SU-DHL-6 (cell line): ENCODE data around the gene TPSB2.

Experiments
- EZH2phosphoT487 ChIP-seq: fragments of 200-600 bp; sonication (generic), shearing (Covaris generic); conservative IDR thresholded peaks from 2 replicates; pipeline ENCODE4 v1.6.1; 2018; ENCODE audit warnings: mild to moderate bottlenecking, antibody characterized with exemption, low read length, moderate library complexity, mixed read lengths
- TF ChIP-seq, protein P1 (sequence below): fragments of 200-600 bp; sonication (generic); IDR thresholded peaks from one replicate; pipeline ENCODE4 v1.5.1; 2017; ENCODE audit warnings: antibody characterized with exemption, mild to moderate bottlenecking, low read length, moderate library complexity; ENCODE audit not compliant: insufficient read depth, poor library complexity, severe bottlenecking

DNA sequence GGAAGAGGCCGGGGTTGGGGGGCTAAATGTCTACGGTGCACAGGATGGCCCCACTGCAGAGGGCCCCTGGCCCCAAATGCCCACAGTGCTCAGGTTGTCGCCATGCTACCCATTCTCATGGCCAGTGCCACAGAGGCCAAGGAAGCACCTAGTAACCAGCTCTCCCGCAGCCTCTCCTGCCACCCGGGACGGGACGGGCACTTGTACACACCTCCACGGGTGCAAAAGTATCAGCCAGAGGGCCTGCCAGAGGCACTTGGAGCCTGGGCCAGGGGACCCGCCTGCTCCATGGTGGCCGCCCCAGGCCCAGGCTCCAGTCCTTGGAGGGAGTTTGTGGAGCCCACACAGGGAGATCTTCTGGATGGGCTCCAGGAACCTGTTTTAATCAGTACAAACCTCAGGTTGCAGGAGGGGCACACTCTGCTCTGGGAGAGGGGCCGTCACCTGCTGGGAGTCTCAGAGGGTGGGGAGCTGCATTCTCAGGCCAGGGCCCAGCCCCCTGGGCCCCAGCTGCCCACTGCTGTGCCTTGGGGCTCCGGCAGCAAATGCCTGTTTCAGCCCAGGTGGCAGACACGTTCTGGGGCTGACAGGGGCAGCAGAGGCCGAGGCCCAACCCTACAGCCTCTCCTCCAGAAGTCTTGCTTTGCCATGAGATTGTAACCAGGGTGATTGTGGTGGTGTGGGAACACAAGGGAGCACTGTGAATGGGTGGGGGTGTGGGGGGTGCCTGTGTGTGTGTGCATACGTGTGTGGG, 33.8 kb upstream of the TPSB2 start:
- TF ChIP-seq, protein P1, sequence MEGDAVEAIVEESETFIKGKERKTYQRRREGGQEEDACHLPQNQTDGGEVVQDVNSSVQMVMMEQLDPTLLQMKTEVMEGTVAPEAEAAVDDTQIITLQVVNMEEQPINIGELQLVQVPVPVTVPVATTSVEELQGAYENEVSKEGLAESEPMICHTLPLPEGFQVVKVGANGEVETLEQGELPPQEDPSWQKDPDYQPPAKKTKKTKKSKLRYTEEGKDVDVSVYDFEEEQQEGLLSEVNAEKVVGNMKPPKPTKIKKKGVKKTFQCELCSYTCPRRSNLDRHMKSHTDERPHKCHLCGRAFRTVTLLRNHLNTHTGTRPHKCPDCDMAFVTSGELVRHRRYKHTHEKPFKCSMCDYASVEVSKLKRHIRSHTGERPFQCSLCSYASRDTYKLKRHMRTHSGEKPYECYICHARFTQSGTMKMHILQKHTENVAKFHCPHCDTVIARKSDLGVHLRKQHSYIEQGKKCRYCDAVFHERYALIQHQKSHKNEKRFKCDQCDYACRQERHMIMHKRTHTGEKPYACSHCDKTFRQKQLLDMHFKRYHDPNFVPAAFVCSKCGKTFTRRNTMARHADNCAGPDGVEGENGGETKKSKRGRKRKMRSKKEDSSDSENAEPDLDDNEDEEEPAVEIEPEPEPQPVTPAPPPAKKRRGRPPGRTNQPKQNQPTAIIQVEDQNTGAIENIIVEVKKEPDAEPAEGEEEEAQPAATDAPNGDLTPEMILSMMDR, result no peak
- no peak for TF ChIP-seq EZH2phosphoT487
